B cell (primary cell): ENCODE data around the gene BEAN1.
A peak's percentile ranks its signal among the peaks of the same experiment; 100 is the strongest.

Experiments used
- EZH2 ChIP-seq: IDR thresholded peaks from 2 replicates; pipeline ENCODE4 v1.6.1; 2012; ENCODE audit warnings: borderline replicate concordance, low read depth, mild to moderate bottlenecking, moderate library complexity, low read length; ENCODE audit not compliant: insufficient read depth, poor library complexity, severe bottlenecking
- TF ChIP-seq, protein P1 (sequence below): fragments of 200-600 bp; IDR thresholded peaks from one replicate; pipeline ENCODE4 v1.8.0; 2022; ENCODE audit warnings: antibody characterized with exemption, mild to moderate bottlenecking

GRCh38 chr16:66406534-66407221 is 20.4 kb upstream of the BEAN1 start:
- no peak for TF ChIP-seq EZH2
- TF ChIP-seq, protein P1, sequence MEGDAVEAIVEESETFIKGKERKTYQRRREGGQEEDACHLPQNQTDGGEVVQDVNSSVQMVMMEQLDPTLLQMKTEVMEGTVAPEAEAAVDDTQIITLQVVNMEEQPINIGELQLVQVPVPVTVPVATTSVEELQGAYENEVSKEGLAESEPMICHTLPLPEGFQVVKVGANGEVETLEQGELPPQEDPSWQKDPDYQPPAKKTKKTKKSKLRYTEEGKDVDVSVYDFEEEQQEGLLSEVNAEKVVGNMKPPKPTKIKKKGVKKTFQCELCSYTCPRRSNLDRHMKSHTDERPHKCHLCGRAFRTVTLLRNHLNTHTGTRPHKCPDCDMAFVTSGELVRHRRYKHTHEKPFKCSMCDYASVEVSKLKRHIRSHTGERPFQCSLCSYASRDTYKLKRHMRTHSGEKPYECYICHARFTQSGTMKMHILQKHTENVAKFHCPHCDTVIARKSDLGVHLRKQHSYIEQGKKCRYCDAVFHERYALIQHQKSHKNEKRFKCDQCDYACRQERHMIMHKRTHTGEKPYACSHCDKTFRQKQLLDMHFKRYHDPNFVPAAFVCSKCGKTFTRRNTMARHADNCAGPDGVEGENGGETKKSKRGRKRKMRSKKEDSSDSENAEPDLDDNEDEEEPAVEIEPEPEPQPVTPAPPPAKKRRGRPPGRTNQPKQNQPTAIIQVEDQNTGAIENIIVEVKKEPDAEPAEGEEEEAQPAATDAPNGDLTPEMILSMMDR: peak; percentile 96
